ENCODE data around the gene MLIP.

MLIP gene

GRCh38 chr6:54282186-54282585 lies 170.9 kb downstream of the MLIP start:
- no peak for DNase-seq (ENCODE audit: low read depth)

- DNase-seq (ENCODE audit: low read depth), result no peak
Observed at GRCh38 chr6:54284161-54284860, 173.1 kb downstream of the MLIP start.

DNA sequence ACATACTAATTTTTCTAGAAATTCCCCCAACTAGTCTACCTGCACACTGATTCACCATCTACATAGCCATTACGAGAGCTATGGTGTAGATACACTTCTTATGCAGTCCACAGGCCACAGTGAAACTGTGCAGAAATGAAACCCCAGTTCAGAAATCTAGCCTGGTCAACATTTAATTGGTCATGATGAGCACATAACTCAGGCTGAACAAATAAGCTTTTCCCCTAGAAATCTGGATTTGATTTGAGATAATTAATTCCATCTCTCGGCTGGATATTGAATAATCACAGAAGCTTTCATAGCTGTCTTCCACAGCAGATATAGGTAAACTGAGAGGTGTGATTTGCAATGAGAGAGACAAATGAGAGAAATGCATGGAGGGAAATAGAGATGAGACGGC lies 174.4 kb downstream of the MLIP start:
- DNase-seq (ENCODE audit: low read depth), result no peak

DNA sequence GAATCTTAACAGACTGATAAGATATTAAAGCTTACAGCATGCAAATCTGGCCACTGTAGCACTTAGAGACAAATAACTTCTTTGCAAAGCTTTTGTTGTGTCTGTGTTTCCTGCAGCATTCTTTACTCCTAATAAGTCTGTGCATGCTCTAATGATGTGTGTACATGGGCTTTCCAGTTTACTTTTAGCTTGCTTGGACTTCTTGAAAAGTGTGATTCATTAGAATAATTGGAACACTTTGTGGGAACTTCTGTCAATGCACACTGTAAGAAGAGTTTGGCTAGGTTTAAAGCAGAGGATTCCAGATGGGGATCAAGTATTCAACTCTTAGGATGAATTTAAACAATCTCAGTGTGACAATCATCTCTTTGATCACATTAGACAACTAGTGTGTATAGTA lies 174.9 kb downstream of the MLIP start:
- no peak for DNase-seq (ENCODE audit: low read depth)

GRCh38 chr6:54288474-54288873 lies 177.2 kb downstream of the MLIP start:
- no peak for DNase-seq (ENCODE audit: low read depth)

GRCh38 chr6:54289426-54289825 lies 178.2 kb downstream of the MLIP start:
- no peak for DNase-seq (ENCODE audit: low read depth)

DNA sequence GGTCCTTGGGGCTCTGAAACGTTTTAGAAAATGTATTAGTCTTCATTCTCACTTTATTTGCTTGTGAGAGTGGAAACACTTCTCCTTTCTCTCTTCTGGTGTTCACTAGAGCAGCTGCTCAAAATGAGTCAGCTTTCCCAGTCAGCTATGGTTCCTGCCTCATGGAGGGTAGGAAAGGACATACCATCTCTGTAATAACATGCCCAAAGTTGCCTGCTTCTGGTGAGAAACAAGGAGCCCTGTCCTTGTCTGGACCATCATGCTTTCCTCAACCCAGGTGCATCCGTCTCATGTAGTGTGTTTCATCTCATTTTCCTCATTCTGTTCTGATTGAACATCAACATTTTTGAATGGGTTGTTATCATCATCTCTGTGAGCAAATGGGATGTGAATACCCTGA lies 179.9 kb downstream of the MLIP start:
- no peak for DNase-seq (ENCODE audit: low read depth)

GRCh38 chr6:54291738-54292137 lies 180.5 kb downstream of the MLIP start:
- no peak for DNase-seq (ENCODE audit: low read depth)

DNA sequence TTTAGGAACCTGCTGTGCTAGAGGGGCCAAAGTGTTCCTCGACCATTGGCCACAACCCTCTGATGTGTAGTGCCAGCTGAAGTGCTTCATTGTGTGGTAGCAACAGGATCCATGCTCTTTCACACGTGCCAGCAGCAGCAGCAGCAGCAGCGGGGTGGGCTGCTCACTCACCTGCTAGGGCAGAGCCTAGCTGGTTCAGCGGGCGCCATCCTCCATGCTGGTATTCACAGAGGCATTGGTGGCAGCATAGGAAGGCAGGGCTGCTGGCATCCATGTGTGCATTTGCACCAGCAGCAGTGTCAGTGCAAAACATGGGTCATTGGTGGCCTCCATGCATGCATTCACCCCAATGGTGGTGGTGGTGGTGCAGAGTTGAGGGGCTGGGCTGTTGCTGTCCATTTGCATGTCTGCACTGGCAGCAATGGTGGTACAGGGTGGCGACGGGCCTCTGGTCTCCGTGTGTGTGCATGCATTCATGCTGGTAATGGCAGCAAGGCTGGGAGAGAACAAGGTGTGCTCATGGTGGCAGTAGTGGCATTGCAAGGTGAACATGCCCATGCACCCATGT lies 183.8 kb downstream of the MLIP start:
- DNase-seq (ENCODE audit: low read depth), result no peak

DNA sequence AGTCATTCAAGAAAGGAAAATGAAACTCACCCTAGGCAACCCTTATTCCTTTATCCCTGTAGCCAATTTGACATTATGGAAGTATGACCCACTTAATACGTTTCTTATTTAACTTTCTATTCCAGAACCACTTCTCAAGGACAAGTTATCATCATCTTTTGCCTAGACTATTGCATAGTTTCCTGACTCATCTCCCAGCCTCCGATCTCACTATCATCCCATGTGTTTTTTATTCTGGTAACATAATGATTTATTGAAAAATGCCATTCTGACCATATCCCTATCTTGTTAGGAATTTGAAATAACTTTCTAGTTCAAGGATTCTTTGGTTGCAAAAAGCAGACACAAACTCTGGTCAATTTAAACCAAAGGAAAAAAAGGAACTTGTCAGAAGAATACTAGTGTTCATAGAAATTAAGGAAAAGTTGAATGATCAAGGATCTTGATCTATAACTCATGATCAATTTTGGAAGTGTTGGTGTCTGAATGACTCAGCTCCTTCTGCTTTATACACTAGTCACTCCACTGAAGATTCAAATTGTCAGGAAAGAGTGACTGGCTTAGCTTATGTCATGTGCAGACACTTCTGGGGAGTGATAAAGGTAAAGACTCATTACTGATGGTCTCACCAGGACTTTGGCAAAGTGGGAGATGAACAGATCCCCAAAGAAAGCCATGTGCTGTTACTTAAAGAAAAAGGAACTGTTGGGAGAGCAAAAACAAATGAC lies 188.5 kb downstream of the MLIP start:
- DNase-seq (ENCODE audit: low read depth), result no peak

GRCh38 chr6:54301770-54302169 lies 190.5 kb downstream of the MLIP start:
- DNase-seq (ENCODE audit: low read depth), result no peak

GRCh38 chr6:54307439-54307910 lies 196.2 kb downstream of the MLIP start:
- no peak for DNase-seq (ENCODE audit: low read depth)

- no peak for DNase-seq (ENCODE audit: low read depth)
Observed at GRCh38 chr6:54308289-54308985, 197.2 kb downstream of the MLIP start, which contains the start of gene TINAG. TSS of gene TINAG (plus strand) at chr6:54308441. CDS start at chr6:54308551, 110 bp downstream.

DNA sequence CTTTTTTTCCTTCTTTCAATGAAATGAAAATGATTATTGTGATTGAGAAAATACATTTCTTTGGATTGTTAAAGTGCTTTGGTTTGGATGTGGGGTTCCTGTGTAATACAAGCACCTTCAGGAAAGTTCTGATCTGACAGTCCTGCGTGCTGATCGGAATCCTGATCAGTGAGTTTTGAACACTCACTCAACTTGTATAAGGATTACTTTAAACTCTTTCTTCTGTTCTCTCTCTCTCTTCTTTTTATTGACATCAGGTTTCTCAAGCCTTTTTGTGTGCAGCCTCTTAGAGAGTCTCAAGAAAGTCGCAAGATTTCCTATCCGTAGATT lies 197.7 kb downstream of the MLIP start:
- no peak for DNase-seq (ENCODE audit: low read depth)

DNA sequence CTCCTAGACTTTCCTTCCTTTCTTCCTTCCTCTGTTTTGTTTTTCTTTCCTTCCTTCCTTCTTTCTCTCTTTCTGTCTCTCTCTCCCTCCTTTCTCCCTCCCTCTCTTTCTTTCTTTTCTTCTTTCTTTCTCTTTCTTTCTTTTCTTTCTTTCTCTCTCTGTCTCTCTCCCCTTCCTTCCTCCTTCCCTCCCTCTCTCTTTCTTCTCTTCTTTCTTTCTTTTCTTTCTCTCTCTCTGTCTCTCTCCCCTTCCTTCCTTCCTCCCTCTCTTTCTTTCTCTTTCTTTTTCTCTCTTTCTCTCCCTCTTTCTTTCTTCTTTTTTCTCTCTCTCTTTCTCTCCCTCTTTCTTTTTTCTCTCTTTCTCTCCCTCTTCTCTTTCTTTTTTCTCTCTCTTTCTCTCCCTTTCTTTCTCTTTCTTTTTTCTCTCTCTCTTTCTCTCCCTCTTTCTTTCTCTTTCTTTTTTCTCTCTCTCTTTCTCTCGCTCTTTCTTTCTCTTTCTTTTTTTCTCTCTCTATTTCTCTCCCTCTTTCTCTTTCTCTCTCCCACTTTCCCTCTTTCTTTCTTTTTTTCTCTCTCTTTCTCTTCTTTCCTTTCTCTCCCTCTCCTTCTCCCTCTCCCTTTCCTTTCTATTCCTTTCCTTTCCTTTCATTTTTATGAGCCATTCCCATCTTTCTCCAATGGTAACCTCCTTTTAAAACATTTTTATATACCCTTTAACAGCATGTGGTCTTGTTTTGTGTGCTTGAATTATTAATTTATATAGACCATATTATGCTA lies 199.3 kb downstream of the MLIP start:
- no peak for DNase-seq (ENCODE audit: low read depth)

- no peak for DNase-seq (ENCODE audit: low read depth)
Observed at GRCh38 chr6:54315656-54316055, 204.4 kb downstream of the MLIP start.

All from activated T-helper 1 cell treated with Interleukin-2 at 50 U/mL for 16 hours (primary cell).